SK-MEL-5 (cell line): ENCODE results near the gene SLC22A23. TPM values are rescaled to one million over a fixed set of nuclear protein-coding genes. Genes with fewer than 3 reads are reported as not detected.

ENCODE experiments used
- DNase-seq: peaks from one replicate; pipeline ENCODE4 v3.0.0-alpha.2; 2016; ENCODE audit warnings: low read depth, low spot score
- in situ Hi-C: cut with HindIII; loops from 2 replicates; pipeline ENCODE4 v1.10.0; 2016; ENCODE audit warnings: low sequenced_read_pairs, high pct_unique_total_duplicates, low pct_unique_long_range_greater_than_20kb
- total RNA-seq: library from RNA; depleted of rRNA; stranded (reverse); fragments of >200 nt; shearing (Covaris generic); gene quantifications from 2 replicates; pipeline ENCODE4 v1.2.3, GENCODE V29; 2014

The SLC22A23 gene
- total RNA-seq, 1 experiment from 2014 or later: 6.2 TPM

DNA sequence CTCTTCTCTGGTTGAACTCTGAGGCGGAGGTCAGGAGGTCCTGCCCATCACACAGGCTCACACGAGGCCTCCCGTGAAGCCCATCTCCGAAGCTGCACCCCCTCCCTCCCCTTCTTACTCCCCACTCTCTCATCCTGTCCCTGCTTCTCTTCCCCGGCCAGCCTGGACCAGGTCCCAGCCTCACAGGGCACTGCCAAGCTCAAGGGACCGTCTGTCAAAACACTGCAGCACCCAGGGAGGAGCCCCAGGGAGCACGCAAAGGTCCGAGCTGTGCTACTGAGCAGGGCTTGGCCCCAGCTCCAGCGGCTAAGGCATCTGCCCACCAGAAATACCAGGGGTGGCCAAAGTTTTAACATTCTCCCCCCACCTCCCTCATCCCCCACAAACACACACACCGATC is 128.1 kb downstream of the SLC22A23 start:
- in situ Hi-C loops: no loop called here
- DNase-seq: no peak

DNA sequence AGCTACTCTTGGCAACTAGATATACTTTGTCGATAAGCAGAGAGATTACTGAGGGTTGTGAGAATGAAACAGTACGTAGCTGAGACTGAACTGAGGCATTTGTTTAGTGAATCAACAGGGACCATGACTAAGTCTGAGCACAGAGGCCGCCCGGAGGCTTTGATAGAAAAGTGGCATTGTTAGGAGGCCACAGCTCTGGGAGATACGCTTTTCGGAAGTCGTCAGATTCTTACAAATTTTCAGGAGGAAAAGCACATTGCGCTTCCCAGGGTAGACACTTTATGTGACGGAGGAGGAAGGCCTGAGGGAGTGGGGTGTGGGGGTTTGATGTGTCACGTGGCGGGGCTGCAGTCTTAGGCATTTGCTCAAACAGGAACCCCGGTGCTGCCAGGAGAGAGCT is 128.7 kb downstream of the SLC22A23 start:
- peak; percentile 88 for DNase-seq
- in situ Hi-C loops: no loop called here

DNA sequence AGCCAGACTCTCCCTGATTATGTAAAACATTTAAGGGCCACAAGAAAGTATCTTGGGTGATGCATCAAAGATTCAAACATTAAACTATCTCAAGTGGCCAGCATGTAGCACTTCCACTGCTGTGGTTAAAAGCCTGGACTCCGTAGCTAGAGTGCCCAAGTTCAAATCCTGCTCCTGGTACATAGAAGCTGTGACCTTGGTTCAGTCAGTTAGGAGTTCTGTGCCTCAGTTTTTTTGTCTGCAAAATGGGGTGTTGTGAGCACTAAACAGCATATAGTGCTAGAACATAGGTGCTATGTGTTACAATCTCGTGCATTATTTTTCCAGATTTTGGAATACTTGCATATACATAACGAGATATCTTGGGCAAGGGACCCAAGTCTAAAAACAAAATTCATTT is 129.4 kb downstream of the SLC22A23 start:
- no peak for DNase-seq
- in situ Hi-C loops: no loop called here

DNA sequence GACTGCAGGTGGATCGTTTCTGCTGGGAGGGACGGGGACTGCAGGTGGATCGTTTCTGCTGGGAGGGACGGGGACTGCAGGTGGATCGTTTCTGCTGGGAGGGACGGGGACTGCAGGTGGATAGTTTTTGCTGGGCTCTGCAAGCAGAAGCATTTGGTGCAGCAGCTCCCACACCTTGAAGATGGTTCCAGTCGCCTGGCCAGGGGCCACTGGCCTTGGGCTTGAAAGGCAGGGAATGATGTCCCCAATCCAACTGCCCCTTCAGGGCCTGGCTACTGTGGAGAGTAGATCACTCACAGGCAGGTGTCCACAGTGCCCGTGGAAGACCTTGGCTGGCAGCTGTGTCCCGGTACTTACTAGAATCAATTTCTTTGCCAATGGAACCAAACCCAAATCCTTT is 129.9 kb downstream of the SLC22A23 start:
- in situ Hi-C loops: no loop called here
- no peak for DNase-seq

DNA sequence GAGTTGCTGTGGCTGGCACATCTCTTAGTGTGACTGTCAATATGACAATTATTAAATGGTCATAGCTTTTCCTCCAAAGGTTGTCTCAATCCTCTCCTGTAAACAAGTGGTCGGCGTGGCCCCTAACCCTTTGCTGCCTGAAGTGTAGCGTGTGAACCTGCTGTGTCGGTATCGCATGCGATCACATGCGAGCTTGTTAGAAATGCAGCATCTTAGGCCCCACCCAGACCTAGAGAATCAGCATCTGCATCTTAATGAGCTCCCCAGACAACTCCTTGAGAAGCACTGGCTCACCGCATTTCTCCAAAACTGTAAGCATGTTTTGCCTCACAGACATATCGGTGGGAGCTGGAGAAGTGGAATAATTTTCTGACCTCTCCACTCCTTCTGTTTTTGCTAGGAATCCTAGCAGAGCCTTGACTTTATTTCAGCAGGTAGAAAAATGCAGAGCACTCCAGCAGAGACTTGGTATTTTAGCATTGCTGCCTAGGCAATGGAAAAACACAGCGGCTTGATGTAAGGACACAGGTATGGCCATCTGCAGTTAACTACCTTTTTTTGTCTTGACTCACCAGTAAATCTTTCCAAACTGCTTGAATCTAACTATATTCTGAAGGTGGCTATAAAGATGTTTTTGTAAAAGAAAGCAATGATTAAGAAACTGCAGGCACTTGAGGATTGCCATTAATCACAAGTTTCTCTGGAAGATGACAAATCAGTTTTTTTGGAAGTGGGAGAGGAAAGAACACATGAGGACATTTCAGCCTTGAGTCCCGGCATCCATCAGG is 130.5 kb downstream of the SLC22A23 start:
- in situ Hi-C loops: no loop called here
- no peak for DNase-seq

DNA sequence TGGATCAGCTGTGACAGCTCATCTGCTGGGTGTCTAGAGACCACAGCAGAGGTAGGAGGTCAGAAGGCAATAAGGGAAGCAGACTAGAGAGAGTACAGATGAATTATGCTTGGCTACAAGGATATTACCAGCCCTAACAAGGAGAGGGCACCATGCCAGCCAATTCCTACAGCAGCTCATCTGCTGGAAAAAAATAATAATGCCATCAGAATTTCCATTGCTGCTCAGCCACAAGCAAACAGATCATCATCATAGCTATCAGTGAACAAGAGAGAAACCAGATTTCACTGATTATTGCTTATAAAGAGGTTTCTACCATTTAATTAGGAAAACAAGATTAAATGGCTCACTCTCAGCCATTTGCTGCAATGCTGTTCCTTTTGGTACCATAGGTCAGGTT is 131.6 kb downstream of the SLC22A23 start:
- peak; percentile 45 for DNase-seq
- in situ Hi-C loops: no loop called here

DNA sequence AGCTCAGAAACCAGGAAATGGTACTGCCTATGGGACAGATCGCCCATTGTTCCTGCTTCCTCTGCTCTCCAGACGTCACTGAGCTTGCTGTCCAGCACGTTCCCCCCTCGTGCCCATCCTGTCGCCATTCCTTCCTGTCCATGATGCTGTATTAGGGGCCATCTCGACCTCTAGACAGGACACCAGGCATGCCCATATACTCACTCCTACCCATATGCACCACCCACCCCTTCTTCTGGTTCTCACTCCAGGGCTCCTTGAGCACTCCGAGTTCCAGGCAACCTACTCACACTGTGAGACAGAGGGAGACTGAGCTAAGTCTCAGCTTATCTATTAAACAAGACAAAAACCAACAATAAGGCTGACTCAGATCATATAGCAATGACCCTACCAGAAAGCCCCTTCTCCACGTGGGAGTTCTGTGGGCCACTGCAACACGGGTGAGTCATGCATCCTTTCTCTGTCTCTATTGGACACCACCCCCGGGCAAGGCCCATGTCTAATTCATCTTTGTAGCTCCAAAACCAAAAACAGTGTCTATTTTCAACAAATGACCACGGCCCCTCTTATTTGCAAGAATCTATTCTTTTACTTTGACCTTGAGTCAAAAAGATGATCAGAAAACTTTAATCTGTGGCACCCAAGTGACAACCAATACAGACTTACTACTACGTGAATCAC is 132.4 kb downstream of the SLC22A23 start:
- peak; percentile 97 for DNase-seq
- in situ Hi-C loops: no loop called here

DNA sequence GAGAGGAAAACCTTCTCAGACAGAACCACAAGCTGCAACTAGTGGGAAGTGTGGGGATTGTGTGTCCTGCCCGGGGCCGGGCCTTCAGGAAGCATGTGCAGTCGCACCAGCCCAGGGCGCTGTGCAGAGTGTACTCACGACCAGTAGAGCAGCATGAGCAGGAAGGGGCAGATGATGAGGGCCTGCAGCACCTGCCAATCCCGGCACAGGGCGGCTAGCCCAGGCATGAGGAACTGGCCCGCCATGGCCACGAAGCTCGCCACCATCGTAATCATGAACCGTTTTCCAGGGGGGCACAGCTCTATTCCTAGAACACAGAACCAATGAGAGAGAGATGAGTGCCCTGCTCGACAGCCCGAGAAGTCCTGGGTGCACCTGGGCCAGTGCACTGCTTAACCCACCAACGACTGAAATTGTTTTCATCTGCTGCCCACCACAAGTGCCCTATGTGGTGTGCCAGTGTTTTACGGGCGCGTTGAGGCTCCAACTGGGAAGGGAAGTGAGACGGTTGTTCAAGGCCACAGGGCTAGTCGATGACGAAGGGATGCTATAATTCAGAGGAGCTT is 133.1 kb downstream of the SLC22A23 start:
- no peak for DNase-seq
- in situ Hi-C loops: no loop called here

DNA sequence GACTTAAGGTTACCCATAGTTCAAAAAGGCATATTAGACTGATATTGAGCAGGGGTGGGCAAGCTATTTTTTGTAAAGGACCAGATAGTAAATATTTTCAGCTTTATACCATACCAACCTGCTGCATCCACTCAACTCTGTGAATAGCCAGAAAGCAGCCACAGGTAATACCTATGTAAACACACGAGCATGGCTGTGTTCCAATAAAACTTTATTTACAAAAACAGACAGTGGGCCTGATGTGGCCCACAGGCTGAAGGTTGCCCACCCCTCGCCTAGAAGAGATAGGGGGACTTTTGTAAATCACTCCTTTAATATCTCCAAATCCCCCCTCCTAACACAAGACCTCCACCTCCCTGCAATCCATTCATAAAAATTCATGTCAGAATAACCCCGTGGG is 133.7 kb downstream of the SLC22A23 start:
- in situ Hi-C loops: no loop called here
- DNase-seq: no peak

DNA sequence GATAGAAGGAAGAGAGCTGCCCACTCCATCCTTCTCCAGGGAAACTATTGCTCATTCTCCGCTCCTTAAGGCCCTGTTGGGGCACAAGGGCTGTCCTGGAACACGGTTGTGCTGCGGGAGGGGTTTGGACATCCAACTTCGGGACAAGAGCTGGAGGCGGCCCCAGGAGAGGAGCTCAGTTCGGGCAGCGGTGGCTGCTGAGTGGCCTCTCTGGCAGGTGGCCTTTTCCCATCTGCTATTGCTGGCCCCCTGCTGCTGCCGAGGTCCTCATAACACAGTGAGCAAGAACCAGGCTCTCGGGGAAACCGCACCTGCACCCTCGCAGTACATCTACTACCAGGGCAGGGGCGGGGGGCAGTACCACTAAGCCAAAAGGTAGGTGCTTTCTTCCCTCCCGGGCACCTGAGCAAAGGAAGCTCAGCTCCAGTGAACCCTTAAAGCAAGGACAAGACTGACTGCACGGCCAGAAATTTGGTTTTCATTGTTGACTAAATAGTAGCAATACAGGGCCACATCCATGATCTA is 134.4 kb downstream of the SLC22A23 start:
- in situ Hi-C loops: no loop called here
- DNase-seq: no peak

DNA sequence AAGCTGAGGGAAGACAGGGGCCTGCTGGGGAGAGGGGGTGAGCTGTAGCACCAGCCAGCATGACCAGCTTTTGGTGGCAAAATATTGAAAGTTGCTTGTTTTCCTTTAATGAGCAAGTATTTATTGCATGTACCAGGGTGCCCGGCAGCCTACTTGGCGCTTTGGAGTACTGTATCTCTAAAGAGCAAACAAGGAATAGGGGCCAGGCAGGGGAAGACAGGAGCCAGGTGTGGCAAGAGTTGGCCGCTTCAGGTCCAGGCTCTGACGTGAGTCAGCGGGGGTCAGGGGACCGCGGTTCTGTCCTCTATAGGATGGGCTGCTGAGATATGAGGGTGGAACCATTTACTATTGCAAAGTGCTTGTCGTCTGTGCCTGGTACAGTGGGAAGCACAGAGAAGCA is 135.0 kb downstream of the SLC22A23 start:
- DNase-seq: no peak
- in situ Hi-C loops: no loop called here

DNA sequence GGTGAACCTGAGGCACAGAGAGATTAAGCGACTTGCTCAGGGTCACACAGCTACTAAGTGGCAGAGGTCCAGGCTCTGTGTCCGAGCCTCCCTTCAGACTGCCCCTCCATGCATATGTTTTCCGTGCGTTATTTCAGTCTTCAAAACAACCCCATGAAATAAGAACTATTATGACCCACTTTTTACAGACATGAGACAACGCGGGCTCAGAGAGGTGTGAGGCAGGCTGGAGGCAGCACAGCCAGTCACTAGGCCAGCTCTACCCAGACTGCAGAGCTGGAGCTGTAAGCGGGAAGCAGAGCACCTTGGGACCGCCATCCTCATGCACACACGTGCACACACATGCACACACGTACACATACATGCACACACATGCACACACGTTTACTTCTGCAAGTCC is 135.8 kb downstream of the SLC22A23 start:
- DNase-seq: no peak
- in situ Hi-C loops: no loop called here

DNA sequence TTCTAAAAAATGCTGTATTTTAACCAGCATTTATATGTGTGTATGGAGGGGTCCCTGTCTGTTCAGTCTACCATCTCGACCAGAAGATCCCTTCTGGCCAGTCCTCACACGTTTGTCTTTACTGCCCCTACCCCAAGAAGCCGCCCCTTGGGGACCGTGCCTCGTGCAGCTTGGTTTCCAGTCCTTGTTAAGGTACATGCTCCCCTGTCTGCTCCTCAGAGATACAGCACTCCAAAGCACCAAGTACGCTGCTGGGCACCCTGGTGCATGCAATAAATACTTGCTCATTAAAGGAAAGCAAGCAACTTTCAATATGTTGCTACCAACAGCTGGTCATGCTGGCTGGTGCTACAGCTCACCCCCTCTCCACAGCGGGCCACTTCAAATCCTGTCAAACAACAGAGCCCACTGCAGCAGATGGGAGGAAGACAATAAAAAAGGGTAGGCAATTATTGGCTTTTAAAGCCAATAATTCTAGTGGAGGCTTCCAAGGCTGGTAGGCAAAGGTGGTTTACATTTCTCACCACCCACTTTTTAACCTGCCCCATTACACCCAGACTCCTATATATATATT is 136.5 kb downstream of the SLC22A23 start:
- in situ Hi-C loops: no loop called here
- DNase-seq: no peak

DNA sequence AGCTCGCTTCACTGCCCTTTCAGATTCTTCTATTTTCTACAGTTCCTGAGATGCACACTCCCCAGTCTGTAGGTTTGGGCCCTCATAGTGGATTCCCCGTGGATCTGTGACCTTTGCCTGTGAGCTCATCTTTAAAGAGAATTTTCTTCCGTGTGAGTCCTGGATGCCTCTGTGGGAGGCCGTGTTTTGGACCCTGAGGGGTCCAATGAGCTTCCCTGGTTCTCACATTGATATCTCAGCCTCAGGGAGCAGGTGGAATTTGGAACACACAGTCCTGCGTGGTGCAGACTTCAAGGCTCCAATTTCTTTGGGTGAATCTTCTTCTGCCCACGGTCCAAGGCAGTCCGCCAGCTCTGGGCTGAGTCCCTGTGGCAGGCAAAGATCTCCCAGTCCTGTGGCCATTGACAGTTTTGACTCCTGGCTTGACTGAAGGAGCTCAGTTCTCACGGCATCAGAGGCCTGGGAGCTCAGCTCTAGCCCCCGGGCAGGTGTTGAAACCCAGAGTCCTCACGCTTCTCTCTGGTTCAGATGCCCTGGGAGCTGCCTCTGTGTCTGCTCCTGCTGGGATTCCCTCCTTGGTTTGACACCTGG is 137.1 kb downstream of the SLC22A23 start:
- in situ Hi-C loops: no loop called here
- DNase-seq: no peak

DNA sequence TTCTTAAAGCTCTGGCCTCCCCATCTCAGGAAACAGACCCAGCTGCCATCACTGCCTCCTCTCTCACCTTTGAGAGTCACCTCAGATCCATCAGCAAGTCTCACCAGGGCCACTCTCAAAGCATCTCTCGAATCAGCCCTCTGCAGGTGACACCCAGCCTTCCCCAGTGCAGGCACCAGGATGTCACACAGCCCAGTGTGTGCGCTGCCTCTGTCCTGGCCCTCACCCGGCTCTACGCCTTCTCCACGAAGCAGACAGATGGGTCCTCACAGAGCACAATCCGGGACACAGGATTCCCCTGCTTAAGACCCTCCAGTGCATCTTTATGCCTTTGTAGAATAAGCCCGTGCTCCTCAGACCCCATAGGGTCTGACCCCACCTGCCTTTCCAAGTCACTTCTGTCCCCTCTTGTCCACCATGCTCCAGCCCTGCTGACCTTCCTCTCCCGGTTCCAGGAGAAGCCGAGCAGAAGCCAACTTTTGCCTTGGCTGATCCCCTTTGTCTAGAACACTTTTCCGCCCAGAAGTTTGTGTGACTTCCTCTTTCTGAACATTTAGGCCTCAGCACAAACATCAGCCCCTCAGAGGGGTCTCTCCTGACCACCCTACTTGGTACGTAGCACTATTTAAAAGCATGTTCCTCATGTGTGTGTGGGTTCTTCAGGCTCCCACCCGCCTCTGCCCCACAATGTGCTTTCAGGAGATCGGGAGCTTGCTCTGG is 137.9 kb downstream of the SLC22A23 start:
- in situ Hi-C loops: no loop called here
- no peak for DNase-seq

DNA sequence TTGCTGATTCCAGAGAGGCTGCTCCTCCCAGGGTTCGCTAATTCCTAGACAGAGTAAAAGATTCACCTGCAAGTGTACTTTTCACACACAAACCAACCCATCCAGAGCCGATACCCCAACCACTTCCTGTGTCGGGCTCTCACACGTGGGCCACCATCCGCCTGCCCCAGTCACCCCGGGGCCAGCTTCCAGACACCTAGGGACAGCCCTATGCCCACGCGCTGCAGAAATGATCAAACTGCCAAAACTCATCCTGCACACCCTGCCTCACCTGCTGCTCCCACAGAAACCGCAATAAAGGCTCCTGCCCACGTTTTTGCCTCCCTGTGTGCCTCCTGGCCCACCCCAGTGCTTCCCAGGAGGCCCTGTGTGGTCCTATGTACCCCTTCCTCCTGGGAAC is 138.6 kb downstream of the SLC22A23 start:
- in situ Hi-C loops: no loop called here
- no peak for DNase-seq

DNA sequence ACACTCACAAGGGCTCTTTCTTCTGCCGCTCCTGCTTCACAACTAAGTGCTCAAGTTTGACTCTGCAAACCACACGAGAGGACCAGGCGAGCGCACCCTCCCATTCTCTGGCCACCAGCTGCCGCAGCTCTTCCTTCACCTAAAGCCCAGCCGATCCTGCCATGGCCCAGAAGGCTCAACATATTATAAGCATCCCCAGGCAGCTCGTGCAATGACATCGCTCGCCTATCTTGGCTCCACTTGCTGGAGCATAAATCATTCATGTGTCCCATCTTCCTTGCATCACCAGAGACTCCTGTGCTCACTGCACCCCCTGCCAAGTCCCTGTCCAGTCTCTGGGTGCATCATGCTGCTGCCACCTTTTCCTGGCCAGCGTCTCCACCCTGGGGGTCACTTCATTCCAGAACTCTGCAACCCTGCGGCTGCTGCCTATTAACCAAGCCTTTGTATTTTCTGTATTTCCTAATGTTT is 139.1 kb downstream of the SLC22A23 start:
- in situ Hi-C loops: no loop called here
- DNase-seq: no peak
